Stimulated activated CD4-positive, alpha-beta T cell treated with anti-CD3 and anti-CD28 coated beads, Interleukin-1b, Interleukin-23, amount 100 ng/mL, for 1 hour (primary cell): Measurements from ENCODE around the gene ZMIZ1.

Source experiments
- DNase-seq, 2 donors: peaks; one replicate each; pipeline ENCODE4 v3.0.0-alpha.2; 2020; ENCODE audit warnings: low read depth in 2 of 2

Gene ZMIZ1

DNA sequence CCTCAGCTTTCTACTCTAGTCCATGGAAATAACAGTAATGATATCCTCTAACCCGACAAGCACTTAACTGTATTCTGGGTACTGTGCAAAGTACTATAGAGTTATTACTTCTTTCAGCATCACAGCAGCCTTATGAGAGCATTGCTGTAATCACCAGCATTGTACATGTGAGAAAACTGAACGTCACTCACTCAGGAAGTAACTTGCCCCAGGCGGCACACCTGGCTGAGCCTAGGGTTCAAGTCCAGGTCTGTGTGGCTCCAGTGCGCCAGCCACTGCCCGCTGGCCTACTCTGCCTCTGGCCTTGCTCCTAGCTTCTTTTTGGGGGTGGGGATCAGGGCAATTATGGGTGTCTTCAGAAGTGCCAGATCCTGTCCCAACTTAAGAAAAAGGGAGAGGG, 50.5 kb downstream of the ZMIZ1 start:
- DNase-seq = no peak

DNA sequence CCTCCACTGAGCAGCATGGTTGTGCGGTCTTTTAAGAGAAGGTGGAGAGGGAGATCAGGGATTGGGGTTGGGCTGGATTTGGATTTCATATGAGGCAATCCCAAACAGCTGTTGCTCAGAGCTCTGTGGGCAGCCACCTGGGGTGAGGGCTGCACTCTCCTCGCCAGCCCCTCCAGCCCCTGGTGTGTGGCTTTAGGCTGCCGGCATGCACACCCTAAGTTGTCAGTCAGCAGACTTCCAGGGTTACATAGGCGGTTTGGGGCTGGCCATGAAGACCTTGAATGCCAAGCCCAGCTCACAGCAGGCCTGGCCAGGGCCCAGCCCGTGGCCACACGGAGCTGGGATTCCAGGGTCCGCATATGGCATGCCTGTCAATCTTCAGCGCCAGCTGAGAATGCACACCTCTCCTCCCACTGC, 54.8 kb downstream of the ZMIZ1 start:
- DNase-seq = no peak

- DNase-seq = no peak
Observed at GRCh38 chr10:79124066-79124465, 55.3 kb downstream of the ZMIZ1 start.

DNA sequence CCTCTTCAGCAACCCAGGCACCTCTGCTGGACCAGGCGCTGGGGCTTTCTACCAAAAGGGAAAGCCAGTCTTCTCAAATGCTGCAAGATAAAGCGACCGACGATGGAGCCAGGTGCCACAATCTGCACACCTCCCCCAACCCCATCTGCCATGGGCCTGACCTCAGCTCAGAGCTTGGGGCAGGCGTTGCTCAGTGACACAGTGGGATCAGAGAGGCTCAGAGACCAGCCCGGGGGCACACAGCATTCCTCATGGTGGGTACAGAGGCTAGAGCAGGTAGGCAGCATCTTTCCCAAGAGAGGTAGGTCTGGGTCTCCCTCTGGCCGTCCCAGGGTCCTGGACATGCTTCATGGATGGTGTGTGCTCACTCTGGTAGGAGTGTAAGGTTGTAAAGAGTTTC, 56.3 kb downstream of the ZMIZ1 start:
- no peak for DNase-seq

- no peak for DNase-seq
Observed at GRCh38 chr10:79126351-79127080, 57.8 kb downstream of the ZMIZ1 start.

DNA sequence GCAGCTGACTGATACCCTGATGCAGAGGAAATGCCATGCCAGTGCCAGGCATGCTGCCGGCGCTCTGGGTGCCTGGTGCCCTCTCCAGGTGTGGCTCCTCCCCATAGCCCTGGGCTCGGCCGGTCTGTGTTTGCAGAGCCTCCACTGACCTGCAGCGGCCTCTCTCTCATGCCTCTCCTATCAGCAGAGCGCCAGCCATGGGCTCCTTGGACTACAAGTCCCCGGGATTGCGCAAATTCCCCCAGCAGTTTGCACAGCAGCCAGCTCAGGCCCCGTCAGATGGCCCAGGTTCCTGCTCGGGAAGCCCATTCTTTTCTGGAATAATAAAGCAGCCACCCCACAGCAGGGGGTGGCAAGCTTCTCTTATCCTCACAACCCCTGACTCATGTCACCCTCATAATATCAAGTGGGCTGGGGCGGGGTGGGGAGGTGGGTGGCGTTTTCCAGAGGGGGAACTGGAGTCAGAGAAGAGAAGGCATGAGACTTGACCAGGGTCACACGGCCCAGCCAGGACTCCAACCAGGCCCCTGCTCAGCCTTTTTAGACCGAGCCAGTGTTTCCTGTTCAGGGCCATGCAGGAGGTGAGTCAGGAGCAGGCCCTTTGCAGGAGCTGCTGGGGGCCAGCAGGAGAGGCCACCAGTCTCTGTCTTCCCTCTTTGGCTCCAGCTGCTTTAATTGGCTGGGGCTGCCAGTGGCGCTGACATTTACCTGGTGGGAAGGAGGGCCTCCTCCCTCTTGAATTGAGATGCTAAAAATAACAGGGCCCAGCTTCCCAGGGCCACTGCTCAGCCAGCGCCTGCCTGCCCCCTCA, 58.6 kb downstream of the ZMIZ1 start:
- DNase-seq = no peak

DNA sequence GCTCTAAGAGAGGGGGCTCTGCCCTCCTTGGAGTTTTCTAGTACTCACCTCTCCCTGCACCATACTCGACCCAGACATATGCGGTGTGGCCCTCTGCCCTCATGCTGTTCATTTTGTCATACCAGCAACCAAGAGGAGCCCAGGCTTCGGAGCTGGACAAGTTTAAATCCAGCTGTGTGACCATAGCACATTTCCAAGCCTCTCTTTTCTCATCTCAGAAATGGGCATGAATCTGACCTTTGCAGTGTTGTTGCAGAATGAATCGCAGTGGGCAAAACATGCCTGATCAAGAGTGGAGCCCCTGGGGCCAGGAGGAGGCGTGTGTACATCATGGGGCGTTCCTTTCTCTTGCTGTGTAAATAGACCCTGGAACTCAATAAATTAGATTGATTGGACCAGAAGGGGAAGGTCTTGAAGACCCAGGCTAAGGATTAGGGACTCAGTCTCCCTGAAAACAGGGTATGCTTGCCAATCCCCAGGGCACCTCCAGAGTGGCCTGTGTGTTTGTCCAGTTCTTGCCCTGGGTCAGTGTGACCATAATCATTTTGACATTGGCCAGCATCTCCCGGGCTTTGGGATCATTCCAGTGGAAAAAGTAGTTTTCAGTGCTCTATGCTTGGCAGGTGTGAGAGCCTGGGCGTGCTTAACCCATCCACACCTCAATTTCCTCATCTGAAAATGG, 59.6 kb downstream of the ZMIZ1 start:
- DNase-seq = no peak

DNA sequence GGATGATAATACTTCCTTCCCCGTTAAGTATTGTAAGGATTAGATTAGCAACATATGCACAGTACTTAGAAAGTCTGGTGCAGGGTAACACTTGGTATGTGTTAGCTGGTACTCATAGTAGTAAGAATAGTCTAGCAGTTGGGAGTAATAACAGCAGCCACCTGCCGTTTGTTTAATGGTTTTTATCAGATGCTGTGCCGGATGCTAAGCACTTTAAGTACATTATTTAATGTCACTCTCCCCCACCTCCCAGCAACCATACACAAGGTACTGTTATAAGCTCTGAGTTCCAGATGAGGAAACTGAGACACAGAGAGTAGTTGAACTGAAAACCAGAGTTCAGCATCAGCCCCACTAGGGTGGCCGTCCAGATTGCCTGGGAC, 60.1 kb downstream of the ZMIZ1 start:
- no peak for DNase-seq

DNA sequence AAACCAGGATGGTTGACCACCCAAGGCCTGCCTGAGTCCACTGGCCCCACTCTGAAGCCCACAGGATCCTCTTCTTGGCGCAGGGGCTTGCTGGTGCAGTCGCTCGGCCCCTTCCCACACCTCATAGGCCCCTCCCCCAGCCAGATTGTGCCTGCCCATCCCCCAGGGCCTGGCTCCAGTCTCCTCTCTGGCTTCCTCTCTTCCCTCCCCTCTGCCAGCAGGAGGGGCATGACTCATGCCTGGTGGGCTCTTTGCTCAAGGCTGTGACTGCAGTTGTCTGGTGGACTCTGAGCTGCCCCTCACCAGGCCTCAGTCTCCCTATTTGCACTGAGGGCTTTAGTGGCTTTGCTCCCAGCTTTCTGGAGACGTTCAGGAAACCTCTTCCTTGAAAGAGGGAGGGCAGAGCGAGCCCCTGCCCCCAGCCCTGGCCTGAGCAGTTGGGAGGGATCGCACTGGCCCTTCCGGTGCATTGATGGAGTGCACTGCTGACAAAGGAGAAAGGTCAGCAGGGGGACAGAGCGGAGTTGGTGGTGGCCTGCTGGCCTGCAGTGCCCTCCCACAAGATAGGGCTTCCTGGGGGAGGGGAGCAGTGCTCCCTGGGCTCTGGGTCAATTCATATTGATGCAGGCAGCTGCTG, 60.7 kb downstream of the ZMIZ1 start:
- no peak for DNase-seq

DNA sequence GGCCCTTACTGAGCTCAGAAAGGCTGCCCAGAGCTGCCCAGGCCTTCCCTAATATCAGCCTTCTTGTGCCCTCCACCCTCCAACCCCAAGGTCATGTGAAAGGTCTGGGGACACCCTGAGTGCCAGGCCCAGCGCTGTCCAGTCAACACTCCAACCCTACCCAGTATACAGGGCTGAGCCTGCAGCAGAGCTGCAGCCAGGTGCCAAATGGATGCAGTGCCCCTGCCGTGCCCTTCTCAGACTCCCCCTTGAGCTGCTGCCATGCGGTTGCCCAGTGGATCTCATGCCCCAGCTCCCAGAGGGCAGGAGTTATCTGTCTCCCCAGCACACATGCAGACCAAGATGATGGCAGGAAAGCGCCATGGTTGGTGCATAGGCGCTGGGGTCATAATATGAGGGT, 61.5 kb downstream of the ZMIZ1 start:
- no peak for DNase-seq

- no peak for DNase-seq
Observed at GRCh38 chr10:79130846-79131245, 62.1 kb downstream of the ZMIZ1 start.

GRCh38 chr10:79131836-79132631, 63.3 kb downstream of the ZMIZ1 start:
- no peak for DNase-seq

DNA sequence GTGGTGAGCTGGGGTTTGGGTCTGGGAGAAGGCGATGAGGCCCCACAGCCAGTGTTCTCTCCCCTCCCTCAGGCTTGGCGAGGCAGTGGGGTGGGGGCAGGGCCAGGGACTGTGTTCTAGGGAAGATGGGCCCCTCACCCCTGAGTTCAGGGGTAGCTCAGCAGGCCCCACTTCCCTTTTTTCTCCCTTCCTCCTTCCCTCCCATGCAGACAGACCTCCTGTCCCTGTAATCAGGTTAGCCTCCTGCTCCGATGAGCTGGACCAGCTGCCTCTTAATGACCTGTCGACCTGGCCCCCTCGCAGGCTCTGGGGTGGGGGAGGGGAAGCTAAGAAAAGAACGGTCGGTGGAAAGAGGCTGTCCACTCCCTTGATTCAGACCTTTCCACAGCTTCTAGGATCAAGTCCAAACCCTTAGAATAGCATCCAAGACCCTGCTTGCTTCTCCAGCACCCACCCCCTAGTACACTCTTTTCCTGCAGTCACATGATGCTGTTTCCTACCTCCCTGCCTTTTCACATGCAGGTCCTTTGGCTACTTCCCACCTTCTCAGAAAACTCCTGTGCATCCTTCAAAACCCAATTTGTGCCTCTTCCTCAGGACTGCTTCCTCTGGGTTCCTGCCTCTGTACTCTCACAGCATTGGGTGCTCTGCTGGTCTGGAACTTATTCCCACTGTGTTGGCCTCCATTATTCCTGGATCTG, 64.1 kb downstream of the ZMIZ1 start:
- no peak for DNase-seq

- no peak for DNase-seq
Observed at GRCh38 chr10:79133416-79133815, 64.7 kb downstream of the ZMIZ1 start.

DNA sequence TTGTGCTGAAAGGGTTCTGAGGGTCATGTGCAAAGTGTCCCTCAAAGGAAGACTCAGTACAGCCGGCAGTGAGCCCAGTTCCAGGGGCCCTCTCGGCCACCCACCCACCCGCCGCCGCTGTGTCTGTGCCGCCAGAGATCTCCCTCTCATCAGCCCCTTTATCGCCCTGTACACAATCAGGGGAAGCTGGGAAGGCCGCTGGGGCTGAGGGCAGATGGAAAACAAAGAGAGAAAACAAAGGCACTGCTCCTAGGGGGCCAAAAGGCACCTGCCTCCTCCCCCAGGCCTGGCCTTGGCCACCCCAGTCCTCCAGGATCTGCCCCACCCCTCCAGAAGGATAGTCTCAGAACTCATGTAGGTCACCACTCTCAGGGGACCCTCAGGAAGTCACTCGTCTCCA, 67.0 kb downstream of the ZMIZ1 start:
- no peak for DNase-seq

- no peak for DNase-seq
Observed at GRCh38 chr10:79136236-79137005, 67.7 kb downstream of the ZMIZ1 start.

DNA sequence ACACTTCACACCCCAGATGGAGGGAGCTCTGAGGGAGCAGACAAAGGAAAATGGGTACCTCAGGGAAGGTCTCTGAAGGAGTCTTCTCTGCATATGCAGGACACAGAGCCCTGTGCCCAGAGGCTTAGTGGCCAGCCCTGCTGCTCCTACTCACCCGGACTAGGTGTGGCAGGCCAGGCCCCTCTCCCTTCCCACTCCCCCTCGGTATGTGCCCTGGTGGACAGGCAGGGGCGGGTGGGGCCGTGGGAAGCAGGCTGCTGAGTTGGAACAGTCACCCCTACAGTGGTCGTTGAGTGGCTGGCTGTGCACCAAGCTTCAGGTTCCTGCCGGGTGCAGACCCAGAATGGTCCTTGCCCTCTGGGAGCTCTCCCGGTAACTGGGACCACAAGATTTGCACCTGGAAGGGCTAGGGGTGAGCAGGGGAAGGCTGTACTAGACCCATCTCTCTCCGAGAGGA, 68.6 kb downstream of the ZMIZ1 start:
- DNase-seq = no peak

GRCh38 chr10:79137826-79138225, 69.1 kb downstream of the ZMIZ1 start:
- no peak for DNase-seq

- DNase-seq = no peak
Observed at GRCh38 chr10:79138449-79139123, 69.8 kb downstream of the ZMIZ1 start.
